ENCODE measurements around the gene DLG4.
A peak's percentile ranks its signal among the peaks of the same experiment; 100 is the strongest.
"Not testable (repeated sequence)": the region's sequence is repeated elsewhere in the genome, so short reads cannot be mapped to it uniquely, and the experiment has no call there.

DLG4 gene

DNA sequence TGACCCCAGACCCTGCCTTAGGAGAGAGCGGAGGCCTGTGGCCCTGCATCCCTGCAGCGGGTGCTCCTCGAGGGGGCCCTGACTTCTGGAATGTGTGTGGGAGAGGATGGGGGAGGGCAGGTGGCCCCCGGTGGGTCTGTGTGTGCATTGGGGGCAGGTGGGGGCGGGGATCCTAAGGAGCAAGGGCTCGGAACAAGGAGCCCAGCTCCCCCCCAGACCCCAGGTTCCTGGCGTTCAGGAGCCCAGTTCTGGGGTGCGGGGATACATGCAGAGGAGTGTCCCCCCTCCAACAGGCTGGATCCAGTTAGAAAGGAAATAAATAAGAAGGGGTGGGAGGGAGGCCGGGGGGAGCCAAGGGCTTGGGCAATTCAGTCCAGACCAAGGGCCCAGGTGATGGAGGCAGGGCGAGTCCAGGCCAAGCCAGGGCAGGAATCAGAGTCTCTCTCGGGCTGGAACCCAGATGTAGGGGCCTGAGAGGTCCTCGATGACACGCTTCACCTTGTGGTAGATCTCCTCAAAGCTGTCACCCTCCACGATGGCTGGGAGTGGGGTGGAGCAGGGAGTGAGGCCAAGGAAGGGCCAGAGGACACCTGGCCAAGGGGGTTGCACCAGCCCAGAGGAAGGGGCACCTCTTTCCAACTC is 29.2 kb downstream of the DLG4 start:
- no peak for DNase-seq (ENCODE audit: low read depth in 2 of 2, low spot score in 1 of 2)

DNA sequence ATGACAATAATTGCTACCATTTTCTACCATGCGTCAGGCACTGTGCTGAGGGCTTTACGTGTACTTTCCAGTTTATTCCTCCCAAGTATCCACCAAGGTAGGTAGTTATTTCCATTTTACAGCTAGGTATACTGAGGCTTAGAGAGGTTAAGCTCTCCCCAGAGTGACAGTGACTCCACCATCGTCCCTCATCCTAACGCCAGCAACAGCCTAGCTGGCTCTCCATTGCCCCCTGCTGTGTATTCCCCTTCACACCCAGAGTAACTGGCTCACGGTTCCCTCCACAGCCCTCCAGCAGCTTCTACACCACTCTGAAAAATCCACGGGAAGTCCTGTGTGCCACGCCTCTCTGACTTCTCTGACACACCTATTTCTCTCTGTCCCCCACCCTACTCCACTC is 33.4 kb downstream of the DLG4 start:
- no peak for DNase-seq (ENCODE audit: low read depth in 2 of 2, low spot score in 1 of 2)

DNA sequence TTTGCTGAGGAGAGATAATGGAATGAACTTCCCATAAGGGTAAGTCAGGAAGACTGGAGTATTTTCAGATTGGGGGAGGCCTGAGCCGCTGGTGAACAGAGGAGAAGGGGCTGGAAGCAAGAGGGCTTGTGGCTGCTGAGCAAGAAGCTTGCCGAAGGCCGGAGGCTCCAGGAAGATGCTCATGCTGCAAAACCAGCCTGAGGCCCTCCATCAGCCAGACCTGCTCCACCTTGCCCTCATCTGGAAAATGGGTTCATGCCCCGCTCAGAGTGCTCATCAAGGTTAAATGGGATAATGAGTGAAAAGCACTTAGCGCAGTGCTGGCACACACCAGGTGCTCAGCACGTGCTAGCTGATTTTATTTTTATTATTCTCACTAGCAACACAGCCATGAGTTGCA is 35.0 kb downstream of the DLG4 start:
- no peak for DNase-seq (ENCODE audit: low read depth in 2 of 2, low spot score in 1 of 2)

DNA sequence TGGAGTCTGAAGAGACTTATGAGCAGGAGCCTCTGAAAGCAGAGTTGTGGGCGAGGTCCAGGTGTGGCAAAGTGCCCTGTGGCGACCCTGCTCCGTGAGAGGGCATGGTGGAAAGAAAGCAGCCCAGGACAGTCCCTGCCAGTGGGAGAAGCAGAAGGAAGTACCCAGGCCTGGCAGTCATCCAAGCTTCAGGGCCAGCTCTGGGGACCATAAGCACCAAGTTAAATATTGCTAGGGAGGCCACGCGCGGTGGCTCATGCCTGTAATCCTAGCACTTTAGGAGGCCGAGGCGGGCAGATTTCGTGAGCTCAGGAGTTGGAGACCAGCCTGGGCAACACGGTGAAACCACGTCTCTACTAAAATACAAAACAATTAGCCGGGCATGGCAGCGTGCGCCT is 35.5 kb downstream of the DLG4 start:
- DNase-seq (ENCODE audit: low read depth in 2 of 2, low spot score in 1 of 2), result no peak

DNA sequence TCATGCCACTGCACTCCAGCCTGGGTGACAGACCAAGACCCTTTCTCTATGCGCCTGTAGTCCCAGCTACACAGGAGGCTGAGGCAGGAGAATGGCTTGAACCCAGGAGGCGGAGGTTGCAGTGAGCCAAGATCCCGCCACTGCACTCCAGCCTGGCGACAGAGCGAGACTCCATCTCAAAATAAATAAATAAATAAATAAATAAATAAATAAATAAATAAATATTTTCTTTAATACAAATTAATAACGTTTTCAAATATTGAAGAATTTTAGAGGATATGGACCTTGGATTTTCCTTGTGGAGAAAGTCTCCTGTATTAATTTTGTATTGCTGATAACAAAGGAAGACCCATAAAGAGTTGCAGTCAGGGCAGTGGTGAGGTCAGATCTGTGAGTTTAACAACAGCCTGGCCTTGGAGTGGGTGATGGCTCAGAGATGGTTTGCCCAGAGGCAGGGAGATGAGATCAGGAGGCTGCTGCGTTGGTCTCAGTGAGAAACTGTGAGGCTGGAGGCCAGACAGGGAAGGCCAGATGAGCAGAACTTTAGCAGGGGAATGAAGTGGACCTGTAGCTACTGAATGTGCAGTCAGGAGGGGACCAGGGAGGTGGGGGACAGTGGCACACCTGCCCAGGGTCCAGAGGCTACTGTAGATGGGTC is 36.1 kb downstream of the DLG4 start:
- no peak for DNase-seq (ENCODE audit: low read depth in 2 of 2, low spot score in 1 of 2)

DNA sequence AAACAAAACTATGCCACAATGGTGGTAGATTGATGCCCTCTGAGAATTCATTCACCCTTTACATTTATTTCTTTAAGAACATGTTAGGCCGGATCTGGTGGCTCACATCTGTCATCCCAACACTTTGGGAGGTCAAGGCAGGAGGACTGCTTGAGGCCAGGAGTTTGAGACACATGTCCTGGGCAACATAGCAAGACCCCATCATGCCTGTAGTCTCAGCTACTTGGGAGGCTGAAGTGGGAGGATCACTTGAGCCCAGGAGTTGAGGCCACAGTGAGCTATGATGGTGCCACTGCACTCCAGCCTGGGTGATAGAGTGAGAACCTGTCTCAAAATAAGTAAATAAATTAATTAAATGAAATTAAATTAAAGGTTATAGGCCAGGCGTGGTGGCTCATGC is 37.5 kb downstream of the DLG4 start:
- DNase-seq (ENCODE audit: low read depth in 2 of 2, low spot score in 1 of 2), result not testable (repeated sequence)

DNA sequence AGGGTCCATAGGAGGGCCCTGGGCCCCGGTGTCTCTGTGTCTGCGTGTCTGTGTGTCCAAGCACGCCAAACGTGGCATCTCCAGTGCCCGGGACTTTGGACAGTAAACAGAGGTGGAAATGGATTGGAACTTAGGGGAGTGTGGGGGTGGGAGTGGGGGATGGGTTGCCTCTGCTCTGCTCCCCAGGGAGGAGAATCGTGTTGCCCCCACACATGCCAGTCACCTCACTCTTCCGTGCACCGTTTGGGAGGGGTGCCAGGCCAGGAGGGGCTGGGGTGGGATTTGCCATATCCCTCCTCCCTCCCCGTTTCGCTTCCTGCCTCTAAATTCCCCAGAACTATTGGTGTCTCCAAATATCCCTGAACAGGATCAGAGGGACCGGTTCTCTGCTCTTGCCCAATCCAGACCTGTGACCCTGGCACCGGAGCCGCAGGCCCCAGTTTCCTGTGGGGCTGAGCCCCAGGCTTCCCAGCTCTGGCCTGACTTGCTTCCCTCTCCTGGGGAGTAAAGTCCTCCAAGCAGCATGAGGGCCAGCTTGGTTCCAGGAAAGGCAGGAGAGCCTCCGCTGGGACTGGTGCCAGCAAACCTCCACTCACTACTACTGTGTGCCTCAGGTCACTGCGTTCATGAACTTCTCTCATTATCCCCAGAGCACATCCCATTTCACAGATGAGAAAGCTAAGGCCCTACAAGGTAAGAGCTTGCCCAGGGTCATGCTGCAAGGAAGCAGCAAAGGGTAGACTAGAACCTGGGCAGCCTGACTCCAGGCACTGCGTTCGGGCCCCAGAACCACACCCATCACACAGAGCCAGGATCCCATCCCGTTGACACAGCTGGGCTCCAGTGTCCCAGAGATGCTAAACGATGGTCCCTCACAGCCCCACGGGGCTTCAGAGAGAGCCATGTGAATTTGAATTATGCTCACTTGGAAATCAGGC is 40.0 kb downstream of the DLG4 start, which contains the start of gene ASGR1:
TSS of gene ASGR1 (minus strand) at position 54 of the 938 bp plus-strand sequence. CDS start 807 bp downstream, outside the sequence.
- DNase-seq (ENCODE audit: low read depth in 2 of 2, low spot score in 1 of 2), result no peak

DNA sequence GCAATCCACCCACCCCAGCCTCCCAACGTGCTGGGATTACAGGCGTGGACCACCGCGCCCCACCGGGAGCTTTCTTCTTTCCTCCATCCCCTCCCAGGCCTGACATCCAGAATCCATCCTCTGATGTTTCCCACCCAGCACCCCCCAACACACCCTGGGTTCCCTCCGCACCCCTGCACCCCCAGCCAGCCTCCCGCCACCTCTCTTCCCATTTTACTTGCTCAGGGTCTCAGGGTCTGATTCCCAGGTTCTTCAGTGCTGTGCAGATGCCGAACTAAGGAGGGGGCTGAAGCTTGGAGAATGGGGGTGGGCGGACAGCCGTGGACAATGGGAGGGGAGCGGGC is 40.7 kb downstream of the DLG4 start:
- DNase-seq (ENCODE audit: low read depth in 2 of 2, low spot score in 1 of 2), result no peak

DNA sequence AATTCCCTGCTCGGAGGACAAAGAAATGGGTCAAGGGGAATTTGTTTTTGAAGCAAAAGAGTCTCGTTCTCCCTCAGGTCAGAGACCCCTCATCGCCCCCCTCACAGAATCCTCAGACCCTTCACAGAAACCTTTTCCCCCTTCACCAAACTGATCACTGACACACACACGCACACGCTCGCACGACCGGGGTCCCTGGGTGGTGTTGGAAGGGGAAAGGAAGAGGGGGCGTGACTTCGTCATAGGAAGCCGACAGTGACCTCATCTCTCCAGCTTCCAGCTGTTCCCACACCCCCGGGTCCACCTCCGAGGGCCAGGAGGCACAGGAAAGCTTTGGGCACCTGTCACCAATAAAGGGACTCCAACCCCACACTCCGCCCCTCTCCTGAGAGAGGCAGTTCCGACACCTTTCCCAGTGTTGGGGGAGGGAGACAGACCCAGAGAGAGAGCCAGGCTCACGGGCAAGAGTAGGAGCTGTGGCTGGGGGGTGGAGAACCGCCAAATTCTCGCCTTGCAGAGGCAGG is 41.6 kb downstream of the DLG4 start:
- DNase-seq (ENCODE audit: low read depth in 2 of 2, low spot score in 1 of 2), result no peak

DNA sequence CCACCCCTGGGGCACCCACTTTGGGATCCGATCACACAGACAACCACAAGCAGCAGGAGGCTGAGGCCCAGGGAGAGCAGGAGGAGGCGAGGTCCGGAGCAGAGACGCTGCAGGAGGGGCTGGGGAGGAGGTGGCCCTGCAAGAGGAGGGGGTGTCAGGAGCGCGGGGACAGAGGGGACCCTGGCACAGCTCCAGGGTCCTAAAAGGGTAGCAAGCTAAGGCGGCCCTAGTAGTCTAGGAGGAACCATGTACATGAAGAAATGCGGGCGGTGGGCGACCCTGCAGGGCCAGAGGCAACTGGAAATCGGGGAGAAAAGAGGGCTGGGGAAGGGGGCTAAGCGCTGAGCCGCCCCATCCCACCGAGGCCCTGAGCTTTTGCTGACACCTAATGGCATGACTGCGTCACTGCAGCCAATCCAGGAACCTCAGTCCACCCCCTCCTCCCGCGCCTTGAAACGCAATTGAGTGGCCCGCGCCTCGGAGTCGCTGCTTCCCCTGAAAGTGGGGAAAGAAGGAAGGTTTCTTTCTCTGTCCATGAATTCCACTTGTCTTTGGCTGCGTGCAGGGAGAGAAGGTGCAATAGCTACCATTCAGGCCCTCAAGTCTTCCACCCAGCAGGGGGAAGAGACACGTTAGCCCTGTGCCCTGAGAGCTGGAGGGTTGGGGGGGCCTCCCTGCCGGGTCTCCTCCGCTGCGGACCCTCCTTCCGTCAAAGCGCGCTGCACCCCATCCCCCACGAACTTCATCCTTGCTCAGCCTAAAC is 42.3 kb downstream of the DLG4 start:
- DNase-seq (ENCODE audit: low read depth in 2 of 2, low spot score in 1 of 2), result peak; percentile 24 to 33

DNA sequence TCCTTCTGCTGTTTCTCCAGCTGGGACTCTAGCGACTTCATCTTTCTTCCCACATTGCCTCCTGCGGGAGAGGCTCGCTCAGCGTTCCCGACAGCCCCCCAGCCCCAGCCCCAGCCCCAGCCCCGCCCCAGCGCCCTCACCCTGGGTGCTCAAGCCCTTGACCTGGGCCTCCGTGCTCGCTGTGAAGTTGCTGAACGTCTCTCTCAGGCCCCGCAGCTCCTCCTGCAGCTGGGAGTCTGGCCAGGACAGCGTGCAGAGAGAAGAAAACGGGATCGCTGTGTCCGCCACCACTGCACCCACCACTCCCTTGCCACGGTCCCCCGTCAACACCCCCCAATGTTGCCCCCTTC is 42.8 kb downstream of the DLG4 start:
- DNase-seq (ENCODE audit: low read depth in 2 of 2, low spot score in 1 of 2), result no peak

DNA sequence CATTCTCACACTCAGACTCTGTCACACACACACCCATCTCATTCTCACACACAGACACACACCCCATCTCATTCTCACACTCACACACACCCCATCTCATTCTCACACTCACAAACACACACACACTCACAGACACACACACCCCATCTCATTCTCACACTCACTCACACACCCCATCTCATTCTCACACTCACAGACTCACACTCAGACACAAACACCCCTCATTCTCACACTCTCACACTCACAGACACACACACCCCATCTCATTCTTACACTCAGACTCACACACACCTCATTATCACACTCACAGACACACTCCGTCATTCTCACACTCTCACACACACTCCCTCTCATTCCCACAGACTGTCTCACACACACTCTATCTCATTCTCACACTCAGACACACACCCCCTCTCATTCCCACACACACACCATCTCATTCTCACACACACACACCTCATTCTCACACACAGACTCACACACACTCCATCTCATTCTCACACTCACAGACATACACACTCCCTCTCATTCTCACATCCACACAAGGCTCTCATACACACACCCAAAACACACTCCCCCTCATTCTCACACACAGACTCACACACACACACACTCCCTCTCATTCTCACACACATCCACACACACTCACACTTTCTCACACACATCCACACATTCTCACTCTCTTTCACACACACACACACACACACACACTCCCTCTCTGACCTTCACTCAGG is 43.4 kb downstream of the DLG4 start:
- DNase-seq (ENCODE audit: low read depth in 2 of 2, low spot score in 1 of 2), result no peak

DNA sequence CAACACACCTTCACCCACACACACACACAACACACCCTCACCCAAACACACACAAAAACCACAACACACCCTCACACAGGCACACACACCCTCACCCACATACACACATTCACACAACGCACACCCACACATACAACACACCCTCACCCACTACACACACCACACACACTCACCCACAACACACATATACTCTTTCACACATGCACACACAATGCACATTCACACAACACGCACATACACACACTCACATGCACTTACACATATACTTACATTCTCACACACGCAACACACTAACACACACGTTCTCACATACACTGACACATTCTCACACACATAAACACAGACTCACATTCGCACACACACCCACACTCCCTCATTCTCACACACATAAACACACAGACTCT is 44.3 kb downstream of the DLG4 start:
- DNase-seq (ENCODE audit: low read depth in 2 of 2, low spot score in 1 of 2), result no peak

DNA sequence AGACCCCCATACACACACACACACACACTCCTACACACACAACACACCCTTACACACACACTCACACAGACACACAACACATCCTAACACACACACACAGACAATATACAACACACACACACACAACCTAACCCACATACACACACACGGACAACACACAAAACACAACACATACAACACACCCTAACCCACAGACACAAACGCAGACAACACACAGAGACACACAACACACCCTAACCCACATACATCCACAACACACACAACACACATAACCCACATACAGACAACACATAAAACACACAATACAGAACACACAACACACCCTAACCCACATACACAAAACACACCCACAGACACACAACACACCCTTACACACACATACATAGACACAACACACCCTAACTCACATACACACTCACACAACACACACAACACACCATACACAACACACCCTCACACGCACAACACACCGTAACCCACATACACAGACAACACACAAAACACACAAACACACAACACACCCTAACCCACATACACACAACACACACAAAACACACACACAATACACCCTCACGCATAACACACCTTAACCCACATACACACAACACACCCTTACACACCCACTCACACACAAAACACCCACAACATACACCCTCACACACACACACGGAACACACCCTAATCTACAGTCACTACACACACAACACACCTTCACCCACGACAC is 44.9 kb downstream of the DLG4 start:
- no peak for DNase-seq (ENCODE audit: low read depth in 2 of 2, low spot score in 1 of 2)

DNA sequence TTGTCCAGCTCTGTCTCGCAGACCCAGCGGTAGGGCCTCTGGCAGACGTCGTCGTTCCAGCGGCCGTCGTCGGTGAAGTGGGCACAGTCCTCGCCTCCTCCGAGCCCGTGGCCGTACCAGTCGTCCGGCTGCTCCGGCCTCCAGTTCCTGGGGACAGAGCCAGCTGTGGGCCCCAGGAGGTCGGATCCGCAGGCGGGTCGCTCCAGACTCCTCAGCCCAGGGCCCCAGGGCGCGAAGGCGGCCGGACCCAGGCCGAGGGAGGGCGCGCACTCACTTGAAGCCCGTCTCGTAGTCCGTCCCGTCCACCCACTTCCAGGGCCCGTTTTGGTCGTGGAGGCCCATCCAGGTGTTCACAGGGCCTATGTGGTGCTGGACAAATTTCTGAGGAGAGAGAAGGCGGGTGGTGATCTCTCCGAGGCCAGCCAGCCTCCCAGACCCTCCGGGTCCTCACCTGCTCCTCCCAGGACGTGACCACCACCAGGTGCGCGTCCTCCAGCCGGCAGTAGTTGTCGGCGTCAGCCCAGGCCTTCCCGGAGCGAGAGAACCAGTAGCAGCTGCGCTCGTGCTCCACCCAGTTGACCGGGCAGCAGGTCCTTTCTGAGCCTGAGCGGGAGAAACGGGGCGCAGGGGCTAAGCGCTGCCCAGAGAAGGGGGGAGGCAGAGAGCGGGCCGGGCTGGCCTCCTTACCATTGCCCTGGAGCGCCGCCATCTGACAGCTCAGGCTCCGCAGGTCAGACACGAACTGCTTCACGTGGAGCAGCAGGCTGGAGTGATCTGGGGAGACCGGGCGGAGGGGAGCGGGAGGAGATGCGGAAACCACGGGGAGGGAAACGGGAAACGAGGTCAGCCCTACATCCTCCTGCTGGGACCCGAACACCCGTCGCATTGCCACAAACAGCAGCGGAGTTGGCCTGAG is 45.7 kb downstream of the DLG4 start:
- DNase-seq (ENCODE audit: low read depth in 2 of 2, low spot score in 1 of 2), result no peak

DNA sequence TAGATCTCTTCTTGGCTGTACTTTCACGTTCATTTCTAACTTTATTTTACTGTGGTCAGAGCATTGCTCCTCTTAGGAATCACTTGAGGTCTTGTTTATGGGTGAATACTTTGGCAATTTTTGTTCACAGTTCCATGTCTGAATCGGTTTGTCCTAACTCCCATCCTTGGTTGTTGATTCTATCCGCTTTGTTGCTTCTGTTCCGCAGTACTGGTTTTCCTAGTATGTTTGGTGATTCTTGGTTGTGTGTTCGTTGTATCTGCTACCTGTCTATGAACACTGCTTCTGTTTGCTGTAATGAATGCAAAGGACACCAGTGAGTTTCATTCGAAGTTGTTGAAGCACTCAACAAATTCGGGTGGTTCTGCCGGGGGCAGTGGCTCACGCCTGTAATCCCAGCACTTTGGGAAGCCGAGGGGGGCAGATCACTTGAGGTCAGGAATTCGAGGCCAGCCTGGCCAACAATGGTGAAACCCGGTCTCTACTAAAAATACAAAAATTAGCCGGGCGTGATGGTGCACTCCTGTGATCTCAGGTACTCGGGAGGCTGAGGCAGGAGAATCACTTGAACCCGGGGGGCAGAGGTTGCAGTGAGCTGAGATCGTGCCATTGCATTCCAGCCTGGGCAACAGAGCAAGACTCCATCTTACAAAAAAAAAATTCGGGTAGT is 47.0 kb downstream of the DLG4 start:
- not testable (repeated sequence) for DNase-seq (ENCODE audit: low read depth in 2 of 2, low spot score in 1 of 2)

DNA sequence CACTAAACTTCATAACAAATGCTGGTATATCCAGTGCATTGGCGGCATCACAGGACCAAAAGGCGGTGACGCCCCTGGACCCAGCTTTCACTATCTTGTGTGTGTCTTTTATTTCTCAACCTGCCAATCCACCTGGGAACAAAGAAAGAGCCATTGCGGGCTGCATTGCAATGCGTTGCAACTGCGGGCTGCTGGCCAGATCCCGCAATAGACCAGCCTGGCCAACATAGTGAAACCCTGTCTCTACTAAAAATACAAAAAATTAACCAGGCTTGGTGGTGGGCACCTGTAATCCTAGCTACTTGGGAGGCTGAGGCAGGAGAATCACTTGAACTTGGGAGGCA is 50.1 kb downstream of the DLG4 start:
- DNase-seq (ENCODE audit: low read depth in 2 of 2, low spot score in 1 of 2), result not testable (repeated sequence)

DNA sequence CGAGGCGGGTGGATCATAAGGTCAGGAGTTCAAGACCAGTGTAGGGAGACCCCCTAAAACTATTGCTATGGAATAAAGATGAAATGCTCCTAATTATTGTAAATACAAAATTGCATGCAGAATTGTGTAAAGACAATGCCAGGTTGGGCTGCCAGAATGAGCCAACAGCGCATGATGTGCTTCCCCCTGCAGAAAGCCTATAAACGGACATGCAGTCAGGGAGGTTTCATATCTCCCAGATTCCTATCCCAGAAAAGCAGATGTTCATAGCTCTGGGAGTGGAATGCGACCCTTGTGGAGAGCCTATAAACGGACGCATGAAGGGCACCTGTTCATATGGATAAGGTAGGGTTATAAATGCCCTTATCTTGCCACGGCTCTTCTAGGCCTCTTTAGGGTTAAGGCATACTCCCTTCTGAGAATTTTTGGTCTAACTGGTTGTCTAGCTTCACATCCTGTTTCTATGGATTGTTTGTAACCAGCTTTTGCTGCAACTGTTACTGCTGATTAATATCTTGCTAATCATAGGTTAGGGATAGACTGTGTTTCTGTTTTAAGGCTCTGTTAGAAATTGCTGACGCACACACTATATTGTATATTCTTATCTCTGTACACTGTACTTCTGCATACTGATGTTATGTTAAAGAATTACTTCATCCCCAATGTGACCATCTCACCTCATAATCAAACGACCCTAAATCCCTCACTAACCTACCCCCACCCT is 50.6 kb downstream of the DLG4 start:
- not testable (repeated sequence) for DNase-seq (ENCODE audit: low read depth in 2 of 2, low spot score in 1 of 2)
